H1 (cell line): ENCODE measurements around the gene CAMSAP1. TPM values are rescaled to one million over a fixed set of nuclear protein-coding genes. Genes with fewer than 3 reads are reported as not detected.

ENCODE experiments used
- CTCF ChIA-PET: fragments of 300-600 bp; sonication (Branson Sonifier 250); formaldehyde crosslinking; loops from one replicate; lab custom pipeline; 2021; ENCODE audit not compliant: partially characterized antibody; lab: Charles Lee
- POLR2A ChIA-PET: fragments of 300-600 bp; sonication (Branson Sonifier 250); formaldehyde crosslinking; loops from one replicate; lab custom pipeline; 2021; ENCODE audit warnings: inconsistent platforms; ENCODE audit not compliant: partially characterized antibody; lab: Charles Lee
- DNase-seq, 2 experiments: peaks; one replicate each; pipeline versions ENCODE4 v3.0.0 to v3.0.0-alpha.2; 2010 to 2022; ENCODE audit warnings: low spot score in 2 of 2, low read depth in 1 of 2, mixed read lengths in 1 of 2
- FAIRE-seq: peaks from 2 replicates; lab custom pipeline; 2011; peaks lifted over from hg19 to GRCh38; lab: Jason Lieb, UNC
- H2AFZ ChIP-seq: 2 replicates; pipeline ENCODE4 v1.8.1; 2012; ENCODE audit warnings: low read length, inconsistent platforms
- H2AK5ac ChIP-seq: 2 replicates; pipeline ENCODE4 v1.6.1; 2013; ENCODE audit warnings: low read depth, low read length
- H2BK120ac ChIP-seq: replicated peaks from 2 replicates; pipeline ENCODE3; 2013; ENCODE audit warnings: low read depth, low read length, inconsistent platforms
- H2BK12ac ChIP-seq: 2 replicates; pipeline ENCODE4 v1.6.1; 2013; ENCODE audit warnings: low read depth, low read length
- H2BK15ac ChIP-seq: 2 replicates; pipeline ENCODE4 v1.6.1; 2013; ENCODE audit warnings: low read length
- H2BK20ac ChIP-seq: 2 replicates; pipeline ENCODE4 v1.6.1; 2013; ENCODE audit warnings: low read length
- H2BK5ac ChIP-seq: 2 replicates; pipeline ENCODE4 v1.6.1; 2013; ENCODE audit warnings: low read depth, low read length
- H3K14ac ChIP-seq: 2 replicates; pipeline ENCODE4 v1.6.1; 2013; ENCODE audit warnings: inconsistent platforms; ENCODE audit not compliant: insufficient read length
- H3K18ac ChIP-seq: 2 replicates; pipeline ENCODE4 v1.6.1; 2013; ENCODE audit warnings: low read length; ENCODE audit errors: extremely low read depth
- H3K23ac ChIP-seq: 2 replicates; pipeline ENCODE4 v1.6.1; 2013; ENCODE audit warnings: inconsistent platforms; ENCODE audit not compliant: insufficient read length
- H3K23me2 ChIP-seq: 2 replicates; pipeline ENCODE4 v1.6.1; 2013; ENCODE audit warnings: low read depth, low read length
- H3K27ac ChIP-seq: 2 replicates; pipeline ENCODE4 v1.6.1; 2011; ENCODE audit warnings: low read depth, low read length, inconsistent platforms
- H3K27me3 ChIP-seq, 4 experiments: replicated peaks in 1 of 4; 1 replicate in 1 of 4; 2 replicates in 3 of 4; pipeline versions ENCODE4 v1.6.1 to v1.8.1; 2011 to 2013; ENCODE audit warnings: low read length in 3 of 4, mild to moderate bottlenecking in 3 of 4, inconsistent platforms in 2 of 4, mixed read lengths in 2 of 4, moderate library complexity in 1 of 4; ENCODE audit not compliant: control insufficient read depth in 3 of 4, insufficient read depth in 3 of 4; ENCODE audit errors: extremely low read depth in 1 of 4
- H3K36me3 ChIP-seq, 4 experiments: 2 replicates each; pipeline versions ENCODE4 v1.6.1 to v1.8.1; 2011 to 2013; ENCODE audit warnings: mild to moderate bottlenecking in 4 of 4, low read length in 3 of 4, moderate library complexity in 2 of 4, control low read depth in 1 of 4, inconsistent platforms in 1 of 4; ENCODE audit not compliant: insufficient read depth in 4 of 4, control insufficient read depth in 2 of 4
- H3K4ac ChIP-seq: replicated peaks from 2 replicates; pipeline ENCODE3; 2013; ENCODE audit warnings: low read length, low read depth, mixed read lengths, inconsistent platforms; ENCODE audit not compliant: insufficient read length
- H3K4me1 ChIP-seq, 4 experiments: replicated peaks in 1 of 4; 1 replicate in 1 of 4; 2 replicates in 3 of 4; pipeline versions ENCODE4 v1.6.1 to v1.8.1; 2011 to 2013; ENCODE audit warnings: low read length in 3 of 4, inconsistent platforms in 2 of 4, mixed read lengths in 1 of 4; ENCODE audit not compliant: insufficient read depth in 4 of 4, control insufficient read depth in 3 of 4
- H3K4me2 ChIP-seq, 2 experiments: 2 replicates each; pipeline versions ENCODE4 v1.6.1 to v1.8.1; 2011 to 2013; ENCODE audit warnings: low read depth in 2 of 2, low read length in 2 of 2, control low read depth in 1 of 2, inconsistent platforms in 1 of 2, mild to moderate bottlenecking in 1 of 2; ENCODE audit not compliant: insufficient read depth in 1 of 2
- H3K4me3 ChIP-seq, 4 experiments: fragments of 200-600, 300-600 bp in 1 of 4; sonication (generic), shearing (Covaris generic), sonication (Bioruptor Twin) in 1 of 4; 2 replicates each; pipeline versions ENCODE4 v1.5.1 to v1.8.1; 2011 to 2016; ENCODE audit warnings: low read length in 4 of 4, low read depth in 3 of 4, control low read depth in 2 of 4, inconsistent platforms in 2 of 4, mild to moderate bottlenecking in 2 of 4, mixed read lengths in 1 of 4, moderate library complexity in 1 of 4; ENCODE audit not compliant: insufficient read depth in 2 of 4; ENCODE audit errors: extremely low read depth in 1 of 4
- H3K56ac ChIP-seq: replicated peaks from 2 replicates; pipeline ENCODE3; 2013; ENCODE audit warnings: low read depth, mild to moderate bottlenecking, mixed read lengths, low read length, inconsistent platforms; ENCODE audit not compliant: insufficient read length
- H3K79me1 ChIP-seq: 2 replicates; pipeline ENCODE4 v1.6.1; 2013; ENCODE audit warnings: low read depth, low read length, control low read depth
- H3K79me2 ChIP-seq, 2 experiments: 2 replicates each; pipeline versions ENCODE4 v1.6.1 to v1.8.1; 2012 to 2013; ENCODE audit warnings: low read length in 2 of 2, mild to moderate bottlenecking in 2 of 2, inconsistent platforms in 1 of 2; ENCODE audit not compliant: insufficient read depth in 2 of 2, control insufficient read depth in 1 of 2
- H3K9ac ChIP-seq, 4 experiments: replicated peaks in 1 of 4; 1 replicate in 1 of 4; 2 replicates in 3 of 4; pipeline versions ENCODE4 v1.6.1 to v1.8.1; 2011 to 2013; ENCODE audit warnings: low read depth in 3 of 4, low read length in 3 of 4, control low read depth in 2 of 4, mild to moderate bottlenecking in 2 of 4, moderate library complexity in 2 of 4, inconsistent platforms in 1 of 4; ENCODE audit errors: extremely low read depth in 1 of 4
- H3K9me3 ChIP-seq, 2 experiments: 2 replicates each; pipeline versions ENCODE4 v1.6.1 to v1.8.1; 2012 to 2013; ENCODE audit warnings: mild to moderate bottlenecking in 2 of 2, moderate library complexity in 2 of 2, control low read depth in 1 of 2, inconsistent platforms in 1 of 2, low read depth in 1 of 2, low read length in 1 of 2, mixed read lengths in 1 of 2; ENCODE audit not compliant: insufficient read depth in 2 of 2
- H4K20me1 ChIP-seq, 2 experiments: replicated peaks in 1 of 2; 2 replicates each; pipeline versions ENCODE3 to v1.8.1; 2011 to 2013; ENCODE audit warnings: inconsistent platforms in 2 of 2, low read length in 2 of 2, mild to moderate bottlenecking in 1 of 2; ENCODE audit not compliant: insufficient read depth in 2 of 2, control insufficient read depth in 1 of 2
- H4K5ac ChIP-seq: 2 replicates; pipeline ENCODE4 v1.6.1; 2013; ENCODE audit warnings: low read length, low read depth, mixed read lengths, inconsistent platforms; ENCODE audit not compliant: insufficient read length
- H4K8ac ChIP-seq: 2 replicates; pipeline ENCODE4 v1.8.0; 2013; ENCODE audit warnings: mild to moderate bottlenecking, moderate library complexity, low read length, inconsistent platforms; ENCODE audit not compliant: insufficient read depth; ENCODE audit errors: extremely low read depth
- H4K91ac ChIP-seq: replicated peaks from 2 replicates; pipeline ENCODE3; 2013; ENCODE audit warnings: low read length, mixed read lengths, inconsistent platforms; ENCODE audit not compliant: insufficient read length
- BRCA1 ChIP-seq: IDR thresholded peaks from 2 replicates; pipeline ENCODE4 v1.6.1; 2012; ENCODE audit warnings: low read depth, low read length, improper control_type of control experiment
- CEBPB ChIP-seq: IDR thresholded peaks from 2 replicates; pipeline ENCODE4 v1.6.1; 2012; ENCODE audit warnings: low read depth, low read length
- CREB1 ChIP-seq: IDR thresholded peaks from 2 replicates; pipeline ENCODE4 v1.6.1; 2012; ENCODE audit warnings: inconsistent platforms
- SIN3A ChIP-seq, 2 experiments: IDR thresholded peaks in 1 of 2; conservative IDR thresholded peaks in 1 of 2; 2 replicates each; pipeline ENCODE4 v1.6.1; 2011 to 2012; ENCODE audit warnings: low read length in 2 of 2, improper control_type of control experiment in 1 of 2, low read depth in 1 of 2, mild to moderate bottlenecking in 1 of 2
- SIX5 ChIP-seq: IDR thresholded peaks from 2 replicates; pipeline ENCODE4 v1.6.1; 2011; ENCODE audit warnings: mild to moderate bottlenecking, low read depth, low read length
- SRF ChIP-seq: IDR thresholded peaks from 2 replicates; pipeline ENCODE4 v1.6.1; 2011; ENCODE audit warnings: mild to moderate bottlenecking, low read depth, low read length, moderate library complexity
- YY1 ChIP-seq: IDR thresholded peaks from 2 replicates; pipeline ENCODE4 v1.6.1; 2011; ENCODE audit warnings: low read depth, mild to moderate bottlenecking, low read length
- WGBS, 2 experiments: shearing (Covaris generic) in 1 of 2; methylation state at CpG; one replicate each; pipeline versions ENCODE4 v1.1.6 to v1.1.7; 2013 to 2015; ENCODE audit warnings: low lambda C conversion rate in 2 of 2, mixed read lengths in 2 of 2, inconsistent platforms in 1 of 2, low coverage in 1 of 2, missing lambda C conversion rate in 1 of 2; ENCODE audit not compliant: insufficient replicate concordance in 2 of 2, insufficient coverage in 1 of 2, insufficient read length in 1 of 2; ENCODE audit errors: extremely low coverage in 1 of 2, missing lambda C conversion rate in 1 of 2; 5-methylcytosine and 5-hydroxymethylcytosine counted together
- polyA plus RNA-seq, 7 experiments: library from polyadenylated mRNA; depleted of rRNA in 3 of 7; stranded (reverse) in 5 of 7; unstranded in 2 of 7; fragments of >200 nt in 5 of 7; fragments of 200-250 nt in 2 of 7; gene quantifications; 1 replicate in 5 of 7; 2 replicates in 1 of 7; 4 replicates in 1 of 7; pipeline versions ENCODE4 v1.2.1 to v1.2.3, GENCODE V29; 2011 to 2013; ENCODE audit warnings: missing spikeins in 2 of 7, mixed read lengths in 2 of 7
- total RNA-seq: library from RNA; stranded (reverse); fragmentation: NEBNext Ultra II Directional; extraction: Animal tissue kit (Norgen Biotek cat#: 25700); gene quantifications from 2 replicates; pipeline ENCODE4 v1.2.1, GENCODE V29; 2021

CAMSAP1 gene
- total and polyA plus RNA-seq, 2 of the 8 experiments (the other 6 are each of a cell fraction or from before 2014, with no cell fraction given): 13.4 to 44.0 TPM

GRCh38 chr9:135956802-135957174 lies 49.4 kb upstream of the CAMSAP1 start:
- FAIRE-seq: no peak
- no peak overlapping the region for H3K14ac ChIP-seq
- no peaks in the 10 kb centered on the region for H3K27me3 ChIP-seq
- H3K4me1 ChIP-seq: peaks cover 4 to 7% (median 5%) of the 10 kb centered on the region in 4 experiments; a peak in 5 of 7 replicates
- no peak overlapping the region for H3K4me3 ChIP-seq
- no peak overlapping the region for H3K23ac ChIP-seq
- no peak for TF ChIP-seq CEBPB
- TF ChIP-seq YY1: no peak
- TF ChIP-seq SIX5: no peak
- no peak for TF ChIP-seq SIN3A (conservative IDR thresholded peaks at IDR 0.05 in 1 of 2, IDR thresholded peaks at IDR 0.05 in 1 of 2; ENCODE audit: low read depth in 1 of 2, low read length in 2 of 2)
- TF ChIP-seq SRF: no peak
- no peak for TF ChIP-seq BRCA1
- no peak for TF ChIP-seq CREB1
- TF ChIP-seq, all 59 proteins: peak for 0
- no peak overlapping the region for H3K56ac ChIP-seq
- no peaks in the 10 kb centered on the region for H3K9me3 ChIP-seq
- H4K8ac ChIP-seq: no peak overlapping the region
- H2AK5ac ChIP-seq: no peak overlapping the region
- 86% methylated on average over 8 of the region's 8 CpGs; no CpG with 5 or more reads in 1 of the 2 experiments for WGBS, 2 experiments
- H2BK5ac ChIP-seq: no peak overlapping the region
- H3K4ac ChIP-seq: no peak overlapping the region
- no peak for DNase-seq
- no peak overlapping the region for H4K5ac ChIP-seq
- no peak overlapping the region for H4K91ac ChIP-seq
- H3K27ac ChIP-seq: no peak overlapping the region
- H3K36me3 ChIP-seq: peaks cover 0 to 17% (median 12%) of the 10 kb centered on the region in 4 experiments; a peak in 6 of 8 replicates
- no peak overlapping the region for H2BK120ac ChIP-seq
- peaks cover 11% of the 10 kb centered on the region for H3K79me1 ChIP-seq
- no peak overlapping the region for H2AFZ ChIP-seq
- ChIA-PET CTCF (interaction anchor here (1.5 to 4.7 kb wide), 3 partner anchors 11 to 184 kb away, joined by 4 to 14 read pairs (median 9); no protein-coding TSS in a partner anchor), POLR2A (no interaction called here)
- no peak overlapping the region for H2BK15ac ChIP-seq
- H3K9ac ChIP-seq: no peak overlapping the region
- H2BK12ac ChIP-seq: no peak overlapping the region
- H4K20me1 ChIP-seq: peaks cover 9 to 11% of the 10 kb centered on the region in 2 experiments
- H3K4me2 ChIP-seq: no peak overlapping the region
- no peak overlapping the region for H2BK20ac ChIP-seq
- no peak overlapping the region for H3K18ac ChIP-seq
- peaks cover 5 to 44% of the 10 kb centered on the region in 2 experiments for H3K79me2 ChIP-seq
- H3K23me2 ChIP-seq: peaks cover 4% of the 10 kb centered on the region
